PFSK-1 (cell line): ENCODE data around the gene TEX47.

Experiments
- FOXP2 ChIP-seq: optimal IDR thresholded peaks from 2 replicates; pipeline ENCODE3; 2011; ENCODE audit warnings: borderline replicate concordance, control low read depth, inconsistent platforms; ENCODE audit not compliant: insufficient read depth; ENCODE audit errors: extremely low read length, extremely low read depth
- POLR2AphosphoS5 ChIP-seq: IDR thresholded peaks from 2 replicates; pipeline ENCODE4 v1.6.1; 2012; ENCODE audit warnings: low read depth, mild to moderate bottlenecking, control low read depth, low read length, moderate library complexity
- REST ChIP-seq, 2 experiments: IDR thresholded peaks; 2 replicates each; pipeline versions ENCODE4 v1.6.1 to v1.8.0; 2011 to 2012; ENCODE audit warnings: low read depth in 2 of 2, low read length in 2 of 2, control low read depth in 1 of 2, inconsistent platforms in 1 of 2, mild to moderate bottlenecking in 1 of 2, moderate library complexity in 1 of 2; ENCODE audit not compliant: insufficient read depth in 1 of 2
- SIN3A ChIP-seq: IDR thresholded peaks from 2 replicates; pipeline ENCODE4 v1.6.1; 2012; ENCODE audit warnings: mild to moderate bottlenecking, low read length, moderate library complexity, borderline replicate concordance; ENCODE audit not compliant: insufficient read depth
- TAF1 ChIP-seq: IDR thresholded peaks from 2 replicates; pipeline ENCODE4 v1.6.1; 2012; ENCODE audit warnings: low read length, control low read depth, borderline replicate concordance; ENCODE audit not compliant: insufficient read depth

The TEX47 gene

GRCh38 chr7:88818552-88818951, 23.0 kb upstream of the TEX47 start:
- TF ChIP-seq SIN3A (no peak), REST (IDR thresholded peaks at IDR 0.05; ENCODE audit: insufficient read depth in 1 of 2, low read depth in 2 of 2, low read length in 2 of 2) (no peak), POLR2AphosphoS5 (no peak), TAF1 (no peak), FOXP2 (no peak)

GRCh38 chr7:88806280-88807037, 10.9 kb upstream of the TEX47 start:
- no peak for TF ChIP-seq FOXP2
- TF ChIP-seq REST (IDR thresholded peaks at IDR 0.05; ENCODE audit: insufficient read depth in 1 of 2, low read depth in 2 of 2, low read length in 2 of 2): no peak
- no peak for TF ChIP-seq POLR2AphosphoS5
- no peak for TF ChIP-seq SIN3A
- TF ChIP-seq TAF1: no peak

- no peak for TF ChIP-seq FOXP2
- no peak for TF ChIP-seq REST (IDR thresholded peaks at IDR 0.05; ENCODE audit: insufficient read depth in 1 of 2, low read depth in 2 of 2, low read length in 2 of 2)
- no peak for TF ChIP-seq TAF1
- TF ChIP-seq SIN3A: no peak
- TF ChIP-seq POLR2AphosphoS5: no peak
Observed at GRCh38 chr7:88801046-88801445, 5.5 kb upstream of the TEX47 start.

- TF ChIP-seq TAF1 (no peak), REST (IDR thresholded peaks at IDR 0.05; ENCODE audit: insufficient read depth in 1 of 2, low read depth in 2 of 2, low read length in 2 of 2) (no peak), POLR2AphosphoS5 (no peak), SIN3A (no peak), FOXP2 (no peak)
Observed at GRCh38 chr7:88792361-88792760, 3.2 kb downstream of the TEX47 start.

GRCh38 chr7:88791891-88792290, 3.6 kb downstream of the TEX47 start:
- TF ChIP-seq FOXP2: no peak
- TF ChIP-seq POLR2AphosphoS5: no peak
- no peak for TF ChIP-seq TAF1
- TF ChIP-seq REST (IDR thresholded peaks at IDR 0.05; ENCODE audit: insufficient read depth in 1 of 2, low read depth in 2 of 2, low read length in 2 of 2): no peak
- no peak for TF ChIP-seq SIN3A
